ENCODE data around the gene OR1D5.

DNA sequence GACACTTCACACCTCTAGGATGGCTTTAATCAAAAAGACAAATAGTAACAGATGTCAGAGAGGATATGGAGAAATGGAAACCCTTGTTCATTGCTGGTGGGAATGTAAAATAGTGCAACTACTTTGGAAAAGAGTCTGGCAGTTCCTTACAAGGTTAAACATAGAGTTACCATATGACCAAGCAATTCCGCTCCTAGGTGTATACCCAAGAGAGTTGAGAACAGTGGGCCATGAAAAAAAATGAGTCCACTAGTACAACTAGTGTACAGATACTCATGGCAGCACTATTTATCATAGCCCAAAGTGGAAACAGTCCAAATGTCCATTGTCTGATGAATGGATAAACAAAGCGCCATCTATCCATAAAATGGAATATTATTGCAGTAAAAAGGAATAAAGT lies 39.1 kb downstream of the OR1D5 start:
- TF ChIP-seq CTCF (IDR thresholded peaks at IDR 0.05 in 2 of 3, conservative IDR thresholded peaks at IDR 0.05 in 1 of 3; ENCODE audit: borderline replicate concordance in 1 of 3, insufficient read depth in 1 of 3, low read depth in 2 of 3, low read length in 2 of 3) (no peak), RAD21 (IDR thresholded peaks at IDR 0.05; ENCODE audit: low read depth) (no peak), EZH2phosphoT487 (IDR thresholded peaks at IDR 0.05; ENCODE audit: borderline replicate concordance) (no peak), POLR2AphosphoS5 (IDR thresholded peaks at IDR 0.05; ENCODE audit: low read depth, low read length) (no peak)
- TF ChIP-seq, protein P1, sequence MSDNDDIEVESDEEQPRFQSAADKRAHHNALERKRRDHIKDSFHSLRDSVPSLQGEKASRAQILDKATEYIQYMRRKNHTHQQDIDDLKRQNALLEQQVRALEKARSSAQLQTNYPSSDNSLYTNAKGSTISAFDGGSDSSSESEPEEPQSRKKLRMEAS (IDR thresholded peaks at IDR 0.05): no peak
- TF ChIP-seq, protein P2, sequence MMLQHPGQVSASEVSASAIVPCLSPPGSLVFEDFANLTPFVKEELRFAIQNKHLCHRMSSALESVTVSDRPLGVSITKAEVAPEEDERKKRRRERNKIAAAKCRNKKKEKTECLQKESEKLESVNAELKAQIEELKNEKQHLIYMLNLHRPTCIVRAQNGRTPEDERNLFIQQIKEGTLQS (IDR thresholded peaks at IDR 0.05): no peak
